CD4-positive, alpha-beta T cell treated with Interleukin-12 subunit alpha and Interleukin-12 subunit beta, for 1 hour (primary cell): ENCODE measurements around the gene ALDOB.

Experiments used
- DNase-seq: peaks from one replicate; pipeline ENCODE4 v3.0.0-alpha.2; 2020

ALDOB gene

DNA sequence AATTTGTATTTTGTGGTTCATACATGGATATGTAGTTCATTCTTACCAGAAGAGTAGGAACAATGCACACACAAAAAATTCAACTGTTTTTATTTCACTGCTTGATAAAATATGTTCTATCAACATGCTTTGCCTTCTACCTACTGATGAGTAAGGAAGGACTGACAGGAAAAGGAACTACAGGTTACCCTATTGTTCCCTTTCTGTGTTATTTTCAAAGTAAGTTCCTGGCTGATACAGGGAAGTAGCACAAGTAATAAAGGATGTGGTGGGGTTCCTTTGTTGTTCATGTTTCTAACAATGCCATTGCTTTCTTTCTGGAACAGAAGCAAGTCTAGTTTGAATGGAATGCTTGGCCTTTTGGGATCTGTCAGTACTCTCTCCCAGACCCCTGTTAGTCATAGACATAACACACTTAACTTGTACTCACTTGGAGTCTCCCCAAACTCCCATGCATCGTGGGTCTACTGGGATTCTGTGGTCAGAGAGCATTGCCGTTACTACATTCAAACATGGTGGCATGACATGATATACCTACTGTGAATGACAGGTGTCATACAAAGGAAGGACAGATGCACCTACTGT, 20.2 kb upstream of the ALDOB start:
- DNase-seq = no peak

DNA sequence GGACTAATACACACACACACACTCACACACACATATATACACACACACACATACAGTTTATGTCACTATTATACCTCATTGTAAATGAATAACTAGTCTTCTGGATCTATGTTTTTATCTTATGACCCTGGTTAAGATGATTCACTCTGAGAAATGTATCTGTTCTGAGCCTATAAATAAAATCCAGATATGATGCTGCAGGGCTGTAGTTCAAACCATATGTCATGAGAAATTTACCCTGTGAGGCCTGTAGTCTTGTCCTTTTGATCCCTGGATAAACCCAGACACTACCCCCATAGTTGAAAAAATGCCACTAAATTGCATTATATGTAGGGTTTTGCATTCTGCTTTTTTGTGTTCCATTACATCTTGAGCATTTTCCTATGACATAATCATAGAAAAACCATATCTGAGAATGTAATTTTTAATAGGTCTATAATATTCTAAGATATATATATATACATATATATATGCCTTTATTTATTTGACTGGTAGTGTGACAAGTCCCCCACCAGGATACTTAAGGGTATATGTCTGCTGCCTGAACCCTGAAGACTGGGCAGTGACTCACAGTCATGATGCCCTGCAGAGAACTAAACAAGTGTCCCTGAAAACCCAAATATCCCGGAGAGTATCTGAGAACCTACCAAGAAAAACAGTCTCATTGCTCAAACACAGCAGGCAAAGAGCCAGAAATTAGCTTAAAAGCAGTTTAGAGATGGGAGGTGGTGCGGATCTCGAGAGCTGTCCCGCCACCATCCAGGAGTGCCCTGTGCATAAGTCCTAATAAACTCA, 18.4 kb upstream of the ALDOB start:
- no peak for DNase-seq

DNA sequence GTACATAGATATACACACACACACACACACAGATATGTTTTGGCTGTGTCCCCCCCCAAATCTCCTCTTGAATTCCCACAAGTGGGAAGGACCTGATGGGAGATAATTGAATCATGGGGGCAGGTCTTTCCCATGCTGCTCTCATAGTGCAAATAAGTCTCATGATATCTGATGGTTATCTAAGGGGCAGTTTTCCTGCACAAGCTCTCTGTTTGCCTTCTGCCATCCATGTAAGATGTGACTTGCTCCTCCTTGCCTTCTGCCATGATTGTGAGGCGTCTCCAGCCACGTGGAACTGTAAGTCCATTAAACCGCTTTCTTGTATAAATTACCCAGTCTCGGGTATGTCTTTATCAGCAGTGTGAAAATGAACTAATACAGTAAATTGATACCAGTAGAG, 15.9 kb upstream of the ALDOB start:
- no peak for DNase-seq

- no peak for DNase-seq
Measured at GRCh38 chr9:101450931-101451330, 15.4 kb upstream of the ALDOB start.

GRCh38 chr9:101449071-101449721, 13.6 kb upstream of the ALDOB start:
- DNase-seq = peak; percentile 39

DNA sequence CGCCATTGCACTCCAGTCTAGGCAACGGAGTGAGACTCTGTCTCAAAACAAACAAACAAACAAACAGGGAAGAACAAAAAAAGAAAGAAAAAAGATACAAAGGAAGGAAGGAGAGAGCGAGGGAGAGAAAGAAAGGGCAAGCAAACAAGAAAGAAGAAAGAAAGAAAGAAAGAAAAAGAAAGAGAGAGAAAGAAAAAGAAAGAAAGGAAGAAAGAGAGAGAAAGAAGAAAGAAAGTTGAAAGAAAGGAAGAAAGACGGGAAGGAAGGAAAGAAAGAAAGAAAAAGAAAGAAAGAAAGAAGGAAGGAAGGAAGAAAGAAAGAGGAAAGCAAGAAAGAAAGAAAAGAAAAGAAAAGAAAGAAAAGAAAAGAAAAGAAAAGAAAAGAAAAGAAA, 13.1 kb upstream of the ALDOB start:
- DNase-seq = no peak

DNA sequence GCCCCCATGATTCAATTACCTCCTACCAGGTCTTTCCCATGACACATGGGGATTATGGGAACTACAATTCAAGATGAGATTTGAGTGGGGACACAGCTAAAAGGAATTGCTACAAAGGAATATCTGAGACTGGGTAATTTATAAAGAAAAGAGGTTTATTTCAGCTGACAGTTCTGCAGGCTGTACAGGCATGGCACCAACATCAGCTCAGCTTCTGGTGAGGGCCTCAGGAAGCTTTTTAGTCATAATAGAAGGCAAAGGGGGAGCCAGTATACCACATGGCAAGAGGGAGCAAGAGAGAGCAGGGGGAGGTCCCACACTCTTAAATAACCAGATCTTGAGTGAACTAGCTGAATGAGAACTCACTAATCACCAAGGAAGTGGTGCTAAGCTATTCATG, 11.2 kb upstream of the ALDOB start:
- no peak for DNase-seq

GRCh38 chr9:101445353-101446029, 9.9 kb upstream of the ALDOB start:
- no peak for DNase-seq

- no peak for DNase-seq
Measured at GRCh38 chr9:101443364-101443771, 7.8 kb upstream of the ALDOB start.

- no peak for DNase-seq
Measured at GRCh38 chr9:101442736-101443135, 7.2 kb upstream of the ALDOB start.

DNA sequence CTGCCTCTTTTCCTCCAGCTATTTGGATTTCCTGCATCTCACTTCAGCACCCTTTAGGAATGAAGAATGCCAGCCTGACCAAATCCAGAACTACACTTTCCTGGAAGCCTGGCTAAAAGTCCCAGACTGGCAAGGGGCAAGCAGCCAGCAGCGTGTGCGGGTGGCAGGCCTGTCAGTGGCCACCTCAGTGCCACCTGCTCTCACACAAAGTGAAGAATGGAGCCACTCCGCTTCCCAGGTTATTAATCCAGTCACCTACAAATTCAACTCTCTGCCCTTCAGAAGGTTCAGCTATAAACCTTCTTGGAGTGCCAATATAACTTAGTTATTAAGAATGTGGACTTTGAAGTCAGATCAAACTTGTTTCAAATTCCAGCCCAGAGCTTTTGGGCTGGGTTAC, 6.7 kb upstream of the ALDOB start:
- DNase-seq = no peak

DNA sequence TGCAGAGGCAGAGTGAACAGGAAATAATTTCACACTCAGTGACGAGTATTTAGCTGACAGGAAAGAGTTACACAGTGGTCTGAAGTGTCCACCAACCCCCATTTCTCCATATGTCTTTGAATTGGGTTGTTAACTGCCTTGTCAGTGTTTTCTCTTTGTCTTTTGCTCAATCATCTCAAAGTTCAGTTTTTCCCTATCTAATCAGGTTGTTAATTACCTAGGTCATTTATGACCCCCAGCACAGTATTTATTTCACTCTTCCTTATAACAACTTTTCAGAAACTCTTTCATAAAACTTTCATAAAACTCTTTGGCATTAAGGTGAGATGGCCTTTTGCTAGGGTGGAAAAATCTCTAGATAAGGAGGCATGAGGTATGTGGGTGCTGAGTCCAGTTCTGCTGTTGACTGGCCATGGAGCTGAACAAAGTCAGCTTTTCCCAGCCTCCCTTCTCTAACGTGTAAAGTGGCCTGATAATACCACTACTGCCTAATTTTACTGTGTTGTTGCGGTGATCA, 5.2 kb upstream of the ALDOB start:
- no peak for DNase-seq

- no peak for DNase-seq
Measured at GRCh38 chr9:101438523-101438922, 2.9 kb upstream of the ALDOB start.

GRCh38 chr9:101437806-101438232, 2.2 kb upstream of the ALDOB start:
- no peak for DNase-seq

DNA sequence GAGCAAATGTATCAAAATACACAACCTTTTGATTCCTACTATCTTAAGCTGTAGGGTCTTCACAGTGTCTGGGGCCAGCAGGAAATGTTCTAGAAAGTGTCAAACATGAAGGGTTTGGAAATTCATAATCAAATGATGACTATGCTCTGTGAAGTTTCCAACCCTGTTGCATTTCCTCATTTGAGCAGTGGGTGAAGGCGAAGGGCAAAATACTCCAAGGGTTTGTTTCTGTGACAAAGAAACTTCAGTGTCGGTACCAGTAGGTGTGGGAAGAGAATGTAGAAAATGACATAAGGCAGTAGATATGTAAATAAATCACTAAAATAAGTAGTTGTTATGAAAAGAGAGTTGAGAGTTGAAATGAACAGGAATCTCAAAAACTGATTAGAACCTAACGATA, 576 bp downstream of the ALDOB start:
- DNase-seq = no peak

DNA sequence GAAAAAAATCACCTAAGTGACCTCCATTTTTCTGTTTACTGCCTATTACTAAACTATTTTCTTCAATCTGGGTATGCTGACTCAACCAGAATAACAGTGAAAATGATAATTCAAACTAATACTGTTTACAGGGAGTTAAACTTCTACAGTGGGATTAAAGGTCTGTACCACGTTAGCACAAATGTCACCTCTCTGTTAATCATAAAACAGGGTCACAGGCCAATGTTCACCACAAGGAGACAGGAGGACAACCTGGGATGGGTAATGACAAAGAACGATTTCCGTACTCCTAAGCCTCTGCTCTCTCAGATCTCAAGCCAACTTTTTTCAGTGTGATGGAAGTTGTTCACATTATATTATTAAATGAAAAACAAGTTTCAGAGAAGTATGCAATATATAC, 2.3 kb downstream of the ALDOB start:
- no peak for DNase-seq

GRCh38 chr9:101432740-101433139, 2.8 kb downstream of the ALDOB start:
- no peak for DNase-seq

GRCh38 chr9:101432171-101432570, 3.4 kb downstream of the ALDOB start:
- no peak for DNase-seq

GRCh38 chr9:101429736-101430135, 5.8 kb downstream of the ALDOB start:
- no peak for DNase-seq

DNA sequence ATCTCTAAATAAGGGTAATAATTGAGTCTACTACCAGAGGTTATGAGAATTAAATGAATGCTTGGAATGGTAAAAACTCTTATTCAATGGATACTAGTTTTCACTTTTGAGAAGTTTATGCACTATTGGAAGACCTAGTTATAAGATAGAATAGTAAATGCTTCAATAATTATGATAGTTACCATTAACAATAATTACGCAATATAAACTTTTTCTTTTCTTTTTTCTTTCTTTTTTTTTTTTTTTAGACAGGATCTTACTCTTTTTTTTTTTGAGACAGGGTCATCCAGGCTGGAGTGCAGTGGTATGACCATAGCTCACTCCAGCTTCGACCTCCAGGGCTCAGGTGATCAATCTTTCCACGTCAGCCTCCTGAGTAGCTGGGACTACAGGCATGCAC, 6.7 kb downstream of the ALDOB start:
- no peak for DNase-seq

DNA sequence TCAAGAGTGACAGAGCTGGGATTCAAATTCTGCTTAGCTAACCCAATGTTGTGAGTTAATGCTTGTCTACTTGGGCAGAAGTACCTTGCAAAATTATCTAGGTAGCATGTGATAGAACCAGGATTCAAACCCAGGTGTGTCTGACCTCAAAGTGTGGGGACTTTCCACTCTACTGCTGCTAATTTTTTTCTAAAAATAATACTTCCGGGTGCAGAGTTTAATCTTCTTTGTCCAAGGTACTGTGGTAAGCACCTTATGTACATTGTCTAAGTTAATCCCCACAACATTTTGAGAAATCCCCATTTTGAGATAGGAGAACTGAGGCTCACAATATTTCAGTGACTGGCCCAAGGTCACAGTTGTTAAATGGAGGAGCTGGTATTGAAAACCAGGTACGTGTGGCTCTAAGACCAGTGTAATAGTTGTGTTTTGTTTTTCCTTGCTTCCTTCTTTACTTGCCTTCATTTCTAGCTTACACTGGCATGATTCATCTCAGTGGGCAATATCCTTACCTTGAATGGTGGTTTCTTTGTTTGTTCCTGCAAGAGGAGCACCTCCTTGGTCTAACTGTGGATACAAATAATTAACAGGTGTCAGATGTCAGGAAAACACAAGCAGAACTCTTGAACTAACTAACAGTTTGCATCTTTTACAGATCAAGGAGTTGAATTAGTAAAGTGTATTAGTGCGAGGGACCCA, 7.5 kb downstream of the ALDOB start:
- no peak for DNase-seq

DNA sequence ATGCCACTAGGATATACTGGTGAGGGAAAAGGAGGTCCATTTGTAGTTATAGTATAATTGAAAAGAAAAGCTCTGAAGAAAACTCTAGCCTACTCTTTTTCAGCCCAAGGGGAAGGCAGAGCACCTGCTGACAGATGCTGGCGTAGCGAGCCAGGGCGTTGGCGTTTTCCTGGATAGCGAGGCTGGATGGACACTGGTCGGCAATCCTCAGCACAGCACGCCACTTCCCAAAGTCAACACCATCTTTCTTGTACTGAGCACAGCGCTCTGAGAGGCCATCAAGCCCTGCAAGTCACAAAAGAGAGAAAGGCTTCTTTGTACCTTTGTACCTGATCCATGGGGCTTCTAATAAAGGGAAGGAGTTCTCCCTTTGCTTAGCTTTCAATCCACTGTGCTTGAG, 8.2 kb downstream of the ALDOB start:
- DNase-seq = no peak

DNA sequence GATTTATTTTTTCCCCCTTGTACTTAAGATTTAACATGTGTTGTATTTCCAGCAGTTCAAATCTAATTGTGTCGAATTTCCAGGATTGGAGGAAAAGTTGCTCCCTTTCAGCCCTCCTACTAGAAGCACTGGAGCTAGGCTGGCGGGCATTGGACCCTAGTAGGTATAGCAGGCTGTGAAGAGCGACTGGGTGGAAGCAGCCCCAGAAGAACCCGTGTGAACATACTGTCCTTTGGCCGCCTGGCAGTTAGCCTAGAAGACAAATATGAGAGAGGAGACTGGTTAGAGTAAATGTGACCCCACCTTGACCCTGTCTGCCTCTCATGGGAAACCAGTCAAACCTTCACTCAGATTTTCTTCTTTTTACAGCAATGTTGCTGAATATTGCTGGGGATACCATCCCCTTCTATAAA, 13.9 kb downstream of the ALDOB start:
- DNase-seq = no peak
